NCI-H2196 treated with DMSO at 0.1 percent for 48 hours (cell line): ENCODE results near the gene NKG7.

Experiments
- DNase-seq: peaks from one replicate; lab custom pipeline; 2025; ENCODE audit not compliant: unreplicated experiment; lab: John Stamatoyannopoulos, UW

The NKG7 gene

DNA sequence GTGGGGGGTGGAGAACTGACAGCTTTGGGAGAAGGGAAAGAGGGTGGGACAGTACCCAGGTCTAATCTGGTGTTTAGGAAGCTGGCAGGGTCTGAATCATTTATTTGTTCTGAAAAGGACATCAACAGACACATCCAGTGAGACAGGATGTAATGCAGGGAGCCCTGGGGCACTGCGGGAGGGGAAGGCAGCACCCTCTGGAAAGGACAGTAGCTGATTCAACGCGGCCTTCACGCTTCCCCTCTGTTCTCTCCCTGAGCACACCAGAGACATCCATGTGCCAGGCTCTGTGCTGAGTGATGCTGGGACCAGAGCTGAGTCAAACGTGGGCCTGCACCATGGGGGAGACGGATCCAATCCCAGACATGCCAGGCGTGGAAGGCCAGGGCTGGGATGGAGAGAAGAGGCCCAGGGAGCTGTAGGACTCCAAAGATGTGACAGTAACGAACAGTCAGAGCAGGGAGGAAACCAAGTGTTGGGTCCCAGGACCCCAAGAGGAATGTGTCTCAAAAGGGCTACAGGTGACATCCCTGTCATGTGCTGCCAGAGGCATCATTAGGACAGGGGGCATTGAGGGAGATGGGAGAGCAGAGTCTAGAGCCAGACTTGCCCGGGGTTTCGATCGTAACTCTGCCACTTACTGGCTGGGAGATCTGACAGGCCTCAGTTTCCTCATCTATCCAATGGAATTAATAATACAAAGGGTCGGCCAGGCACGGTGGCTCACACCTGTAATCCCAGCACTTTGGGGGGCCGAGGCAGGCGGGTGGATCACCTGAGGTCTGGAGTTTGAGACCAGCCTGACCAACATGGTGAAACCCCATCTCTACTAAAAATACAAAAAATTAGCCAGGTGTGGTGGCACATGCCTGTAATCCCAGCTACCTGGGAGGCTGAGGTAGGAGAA is 8.0 kb downstream of the NKG7 start:
- DNase-seq, result no peak

DNA sequence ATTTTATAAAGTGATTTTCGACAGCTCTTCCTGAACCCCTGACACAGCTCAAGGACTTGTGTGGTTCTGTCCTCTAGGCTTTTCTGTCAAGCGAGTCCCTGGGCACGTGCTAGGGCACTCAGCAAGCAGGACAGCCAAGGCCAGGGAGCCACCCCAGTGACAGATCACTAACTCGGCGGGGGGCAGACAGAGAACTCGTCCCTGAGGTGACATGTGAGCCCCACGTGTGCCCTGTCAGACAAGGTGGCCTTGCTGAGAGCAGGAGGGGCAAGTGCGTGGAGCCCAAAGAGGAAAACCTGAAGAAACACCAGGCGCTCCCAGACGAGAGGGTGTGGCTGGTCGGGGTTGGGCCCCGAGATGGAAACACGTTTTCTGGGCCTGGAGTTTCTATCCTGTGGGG is 11.2 kb downstream of the NKG7 start:
- no peak for DNase-seq

DNA sequence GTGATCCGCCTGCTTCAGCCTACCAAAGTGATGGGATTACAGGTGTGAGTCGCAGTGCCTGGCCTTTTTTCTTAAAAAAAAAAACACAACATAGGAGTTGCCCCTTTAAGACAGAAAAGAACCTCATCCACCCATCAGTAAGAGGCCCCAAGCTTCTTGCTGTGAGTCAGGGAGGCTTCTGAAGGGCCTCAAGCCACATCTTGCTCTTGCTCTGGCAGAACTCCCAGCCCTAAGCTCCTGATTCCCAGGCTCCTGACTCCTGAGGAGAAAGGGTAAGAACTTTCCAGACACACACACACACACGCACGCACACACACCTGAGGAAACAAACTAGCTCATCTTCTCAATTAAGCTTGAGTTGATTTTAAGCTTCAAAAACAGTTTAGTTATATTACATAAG is 13.2 kb downstream of the NKG7 start:
- no peak for DNase-seq

DNA sequence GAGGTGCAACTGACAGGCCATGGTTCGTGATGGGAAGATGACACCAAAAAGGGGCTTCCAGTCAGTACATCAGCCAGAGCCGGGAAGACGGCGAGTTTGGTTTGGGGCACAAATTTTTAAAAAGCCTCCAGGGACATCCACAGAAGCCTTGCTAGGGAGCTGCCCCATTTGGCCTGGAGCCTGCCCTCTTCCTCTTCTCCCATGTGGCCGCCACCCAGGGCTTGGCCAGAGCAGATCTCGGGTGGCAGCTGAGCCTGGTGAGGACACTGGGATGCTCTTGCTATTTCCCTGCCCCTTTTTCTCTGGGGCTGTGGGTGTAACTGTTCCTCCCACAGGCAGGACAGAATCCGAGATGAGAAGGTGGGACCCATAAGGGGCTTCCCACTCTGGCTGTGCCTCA is 14.5 kb downstream of the NKG7 start:
- no peak for DNase-seq

DNA sequence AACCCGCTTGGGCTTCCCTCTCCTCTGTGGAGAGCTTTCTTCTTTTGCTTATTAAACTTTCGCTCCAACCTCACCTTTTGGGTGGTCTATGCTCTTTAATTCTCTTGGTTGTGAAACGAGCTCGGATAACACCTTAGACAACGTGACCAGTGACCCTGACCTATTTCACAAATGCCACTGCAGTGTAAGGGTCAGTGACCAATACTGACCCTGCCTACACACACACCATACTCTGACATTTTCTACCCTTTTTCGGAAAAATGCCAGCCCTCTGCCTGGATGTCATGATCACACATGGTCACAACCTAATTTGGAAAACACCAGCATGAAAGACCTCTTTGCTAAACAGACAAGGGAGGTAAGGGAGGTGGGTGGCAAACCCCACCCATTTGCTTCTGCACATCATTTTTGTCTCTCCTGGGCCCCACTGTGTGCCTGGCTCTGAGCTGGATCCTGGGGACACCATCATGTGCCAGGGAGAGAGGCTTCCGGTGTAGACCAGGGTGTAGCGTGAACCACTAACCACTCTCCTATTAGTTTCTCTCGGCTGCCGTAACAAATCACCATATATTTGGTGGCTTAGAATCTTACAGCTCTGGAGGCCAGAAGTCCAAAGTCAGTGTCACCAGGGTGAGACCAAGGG is 16.2 kb downstream of the NKG7 start:
- DNase-seq, result no peak

DNA sequence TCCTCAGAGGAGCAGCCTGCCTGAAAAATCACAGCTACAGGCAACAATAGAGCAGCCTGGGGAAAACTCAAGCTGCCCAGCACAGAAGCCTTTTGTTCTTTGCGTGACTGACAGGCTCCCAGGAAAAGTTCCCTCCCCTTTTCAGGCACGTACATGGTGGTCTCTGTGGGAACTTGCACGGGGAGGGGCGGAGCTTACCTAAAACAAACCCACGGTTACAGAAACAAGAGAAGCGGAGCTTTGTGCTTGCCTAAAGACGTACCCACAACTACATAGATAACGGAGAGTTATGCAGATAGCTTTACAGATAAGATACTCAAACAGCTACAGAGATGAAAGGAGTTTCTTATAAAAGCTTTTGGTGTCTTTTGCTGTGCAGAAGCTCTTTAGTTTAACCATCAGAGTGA is 17.7 kb downstream of the NKG7 start:
- no peak for DNase-seq

DNA sequence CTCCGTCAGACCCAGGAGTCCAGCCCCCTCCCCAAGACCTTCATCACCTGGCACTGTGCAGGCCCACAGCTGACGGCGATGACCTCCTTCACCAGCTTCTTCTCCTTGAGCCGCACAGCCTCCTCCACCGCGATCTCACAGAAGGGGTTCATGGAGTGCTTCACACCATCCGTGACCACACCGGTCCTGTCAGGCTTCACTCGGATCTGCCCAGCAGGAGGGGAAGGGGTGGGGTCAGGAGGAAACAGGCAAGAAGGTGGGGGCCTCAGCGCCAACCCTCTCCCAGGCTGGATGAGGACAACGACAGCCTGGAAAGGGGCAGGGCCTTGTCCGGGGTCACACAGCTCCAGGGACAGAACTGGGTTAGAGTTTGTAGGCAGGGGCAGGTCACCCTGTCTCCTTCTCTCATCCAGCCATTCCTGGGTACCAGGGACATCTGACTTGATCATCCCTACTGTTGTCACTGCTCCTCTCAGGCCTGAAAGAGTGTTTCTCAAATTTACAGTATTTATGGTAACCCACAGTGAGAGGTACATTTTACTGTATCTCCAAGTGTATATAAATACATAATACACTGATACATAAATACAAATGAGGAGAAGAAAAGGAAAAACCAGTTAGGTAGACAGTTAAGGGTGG is 18.2 kb downstream of the NKG7 start:
- DNase-seq, result no peak

DNA sequence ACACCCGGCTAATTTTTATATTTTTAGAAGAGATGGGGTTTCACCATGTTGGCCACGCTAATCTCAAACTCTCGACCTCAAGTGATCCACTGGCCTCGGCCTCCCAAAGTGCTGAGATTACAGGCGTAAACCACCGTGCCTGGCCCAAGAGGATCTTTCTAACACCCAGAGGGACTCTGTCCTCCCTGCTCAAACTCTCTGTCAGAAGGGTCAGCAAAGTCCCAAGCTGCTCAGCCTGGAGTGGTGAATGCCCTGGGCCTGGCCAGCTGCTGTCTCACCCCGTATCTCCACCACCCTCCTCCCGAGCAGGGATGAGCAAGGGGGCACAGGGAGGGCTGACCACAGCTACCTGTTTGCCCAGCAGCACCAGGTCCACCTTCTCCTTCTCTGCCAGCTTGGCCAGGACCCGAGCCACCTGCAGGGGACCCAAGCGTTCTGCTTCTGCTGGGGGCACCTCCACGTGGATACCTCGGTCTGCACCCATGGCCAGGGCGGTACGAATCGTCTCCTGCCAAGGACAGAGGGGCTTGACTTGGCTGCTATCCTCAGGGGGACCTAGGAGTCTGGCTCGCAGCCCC is 19.6 kb downstream of the NKG7 start:
- no peak for DNase-seq

DNA sequence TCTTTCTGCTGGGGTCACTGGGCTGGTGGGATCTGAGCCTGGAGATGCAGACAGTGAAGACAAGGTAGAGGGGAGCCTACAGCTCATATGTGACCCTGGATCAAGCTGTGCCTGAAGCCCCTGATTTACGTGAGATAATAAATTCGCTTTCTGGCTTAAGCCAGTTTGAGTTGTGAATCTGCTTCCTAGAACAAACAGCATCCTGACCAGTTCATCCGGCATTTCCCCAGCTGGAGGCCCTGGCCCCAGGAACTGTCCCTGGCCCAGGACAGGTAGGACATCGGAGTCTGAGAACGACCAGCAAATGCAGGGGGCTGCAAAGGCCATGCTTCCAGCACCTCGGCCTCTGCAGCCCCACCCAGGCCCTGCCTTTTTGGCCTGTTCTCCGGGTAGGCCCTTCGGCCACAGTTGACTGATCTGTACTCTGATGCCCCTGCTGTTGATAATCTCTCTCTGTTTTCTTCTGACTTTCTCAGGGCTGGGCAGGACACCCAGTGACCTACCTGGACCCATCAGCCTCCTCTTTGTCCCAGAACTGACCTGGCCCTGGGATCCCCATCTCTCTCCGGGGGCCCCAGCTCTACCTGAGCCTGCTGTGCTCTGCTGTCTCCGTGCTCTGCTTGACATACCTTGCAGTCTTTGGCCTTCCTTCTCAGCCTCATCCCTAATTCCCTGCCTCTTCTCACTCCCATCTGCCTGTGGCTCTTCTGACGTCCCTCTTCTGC is 21.0 kb downstream of the NKG7 start:
- DNase-seq, result no peak

DNA sequence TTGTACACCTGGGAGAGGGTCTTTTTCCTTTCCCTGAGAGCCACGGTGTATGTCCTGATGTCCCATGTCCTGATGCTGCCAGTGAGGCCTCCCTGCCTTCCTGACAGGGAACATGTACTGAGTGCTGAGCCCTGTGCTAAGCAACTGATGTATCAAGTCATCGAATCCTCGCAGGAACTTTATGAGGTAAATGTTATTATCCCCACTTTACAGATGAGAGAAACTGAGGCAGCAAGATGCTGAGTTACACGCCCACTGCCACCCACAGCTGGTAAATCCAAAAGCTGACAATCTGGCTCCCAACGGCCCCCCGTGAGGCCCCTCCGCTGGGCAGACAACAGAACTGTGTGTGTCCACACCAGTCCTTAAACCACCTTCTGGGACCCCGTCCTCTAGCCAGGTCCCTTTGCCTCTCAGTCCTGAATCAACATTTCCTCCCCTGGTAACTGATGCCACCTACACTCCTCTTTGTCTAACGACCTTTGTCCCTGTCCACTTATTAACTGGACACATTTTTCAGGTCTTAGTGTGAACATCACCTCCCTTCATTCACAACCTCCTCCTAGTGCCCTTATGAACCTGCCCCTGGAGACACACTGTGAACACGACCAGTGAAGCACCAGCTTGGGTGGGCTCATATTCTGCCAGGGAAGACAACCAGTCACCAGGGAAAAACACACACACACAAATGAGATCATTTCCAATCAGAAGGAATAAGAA is 25.1 kb downstream of the NKG7 start:
- DNase-seq, result no peak

DNA sequence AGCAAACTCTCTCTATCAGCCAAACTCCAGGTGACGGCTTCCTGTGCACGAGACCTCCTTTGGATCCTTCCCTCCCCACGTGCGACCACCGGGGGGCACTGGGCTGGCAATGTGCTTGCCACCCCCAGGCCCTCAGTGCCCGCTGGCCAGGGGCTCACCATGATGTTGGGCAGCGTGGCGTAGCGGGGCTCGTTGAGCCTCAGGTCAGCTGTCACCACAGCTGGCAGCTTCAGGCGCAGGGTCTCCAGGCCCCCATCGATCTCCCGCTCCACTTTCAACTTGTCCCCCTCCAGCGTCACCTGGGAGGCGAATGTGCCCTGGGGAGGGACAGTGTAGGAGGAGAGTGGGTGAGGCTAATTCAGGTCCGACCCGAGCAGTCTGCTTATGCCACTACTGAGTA is 25.7 kb downstream of the NKG7 start:
- DNase-seq, result no peak

DNA sequence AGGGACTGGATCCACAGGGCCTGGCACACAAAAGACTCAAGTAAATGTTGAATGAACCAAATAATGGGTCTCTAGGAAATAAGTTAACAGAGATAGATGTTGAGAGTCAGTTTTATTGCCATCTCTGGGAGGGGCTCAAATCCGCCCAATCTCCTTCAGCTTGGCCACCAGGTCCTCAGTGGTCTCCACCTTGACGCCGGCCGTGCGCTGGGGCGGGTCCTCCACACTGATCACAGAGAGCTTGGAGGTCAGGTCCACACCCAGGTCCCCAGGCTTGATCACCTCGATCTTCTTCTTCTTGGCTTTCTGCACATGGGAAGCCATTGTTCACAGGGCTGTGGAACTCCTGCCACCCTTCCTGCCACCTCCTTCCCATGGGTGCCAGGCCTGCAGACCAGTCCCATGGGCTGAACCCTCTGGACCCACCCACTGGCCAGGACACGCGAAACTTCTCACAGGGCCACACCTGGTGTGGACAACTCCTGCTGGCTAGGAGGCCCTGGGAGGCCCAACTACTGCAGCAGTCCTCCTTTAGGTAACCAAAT is 27.3 kb downstream of the NKG7 start:
- no peak for DNase-seq

DNA sequence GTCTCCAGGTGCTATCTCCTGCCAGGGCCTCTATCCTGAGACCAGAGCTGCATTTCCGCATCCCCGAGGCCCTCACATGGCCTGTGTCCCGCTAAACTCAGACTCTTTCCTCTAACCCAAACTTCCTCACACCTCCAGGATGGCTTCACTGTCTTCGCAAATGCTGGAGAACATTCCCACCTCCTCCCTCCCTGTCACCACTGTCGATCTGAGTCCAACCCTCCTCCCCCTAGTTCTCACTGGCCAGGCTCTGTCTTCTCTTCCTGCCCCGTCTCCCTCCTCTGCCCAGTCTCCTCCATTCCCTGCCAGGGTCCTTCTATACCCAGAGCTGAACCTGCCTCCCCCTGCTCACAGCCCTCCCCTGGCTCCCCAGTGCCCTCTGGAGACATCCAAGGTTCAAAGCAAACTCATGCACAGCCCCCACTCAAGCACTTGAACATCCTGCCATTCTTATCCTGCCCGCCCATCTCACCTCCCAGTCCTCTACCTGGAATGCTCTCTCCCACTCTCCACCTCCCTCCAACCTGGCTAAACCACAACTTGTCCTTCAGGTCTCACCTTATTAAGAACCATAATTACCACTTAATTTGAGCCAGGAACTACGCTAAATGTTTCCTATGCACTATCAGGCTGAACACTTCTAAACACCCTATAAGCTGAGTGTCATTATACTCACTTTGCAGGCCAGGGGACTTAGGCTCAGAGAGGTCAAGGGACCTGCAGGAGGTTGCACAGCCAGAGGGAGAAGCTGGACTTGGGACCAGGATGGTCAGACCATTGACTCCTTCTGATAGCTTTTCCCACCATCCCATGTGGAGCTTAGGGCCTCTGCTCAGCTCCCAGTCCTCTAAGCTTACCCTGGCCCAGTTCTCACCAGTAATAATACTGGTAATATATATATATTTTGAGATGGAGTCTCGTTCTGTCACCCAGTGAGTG is 29.6 kb downstream of the NKG7 start:
- DNase-seq, result no peak

DNA sequence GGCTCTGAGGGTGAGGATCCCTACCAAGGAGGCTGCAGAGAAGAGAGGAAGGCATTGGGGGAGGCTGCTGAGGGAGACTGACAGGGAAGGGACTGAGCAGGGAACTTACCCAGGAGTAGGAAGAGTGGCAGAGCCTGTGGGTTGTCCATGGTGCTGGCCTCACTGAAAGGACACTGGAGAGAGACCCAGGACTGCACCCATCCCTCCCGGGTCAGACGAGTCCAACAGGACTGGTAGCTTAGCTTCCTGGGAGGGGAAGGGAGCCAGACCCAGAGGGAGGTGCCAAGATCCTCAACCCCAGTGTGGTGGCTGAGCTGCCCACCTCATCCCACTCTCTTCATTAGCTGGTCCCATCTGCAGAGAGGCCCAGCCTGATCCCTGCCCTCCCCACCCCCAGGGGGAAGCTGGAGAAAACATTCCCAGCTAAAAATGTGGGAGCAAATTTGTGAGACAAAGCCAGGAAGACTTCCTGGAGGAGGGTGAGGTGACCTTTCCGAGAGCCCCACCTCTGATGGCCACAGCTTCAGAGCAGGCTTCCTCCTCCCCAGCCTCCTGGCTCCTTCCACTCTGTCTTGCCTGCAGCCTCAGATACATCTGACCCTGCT is 30.4 kb downstream of the NKG7 start, which contains the start of gene VSIG10L:
Gene VSIG10L (minus strand): TSS at position 164 of the 605 bp plus-strand sequence. CDS start 15 bp downstream, at position 149.
- DNase-seq, result no peak

DNA sequence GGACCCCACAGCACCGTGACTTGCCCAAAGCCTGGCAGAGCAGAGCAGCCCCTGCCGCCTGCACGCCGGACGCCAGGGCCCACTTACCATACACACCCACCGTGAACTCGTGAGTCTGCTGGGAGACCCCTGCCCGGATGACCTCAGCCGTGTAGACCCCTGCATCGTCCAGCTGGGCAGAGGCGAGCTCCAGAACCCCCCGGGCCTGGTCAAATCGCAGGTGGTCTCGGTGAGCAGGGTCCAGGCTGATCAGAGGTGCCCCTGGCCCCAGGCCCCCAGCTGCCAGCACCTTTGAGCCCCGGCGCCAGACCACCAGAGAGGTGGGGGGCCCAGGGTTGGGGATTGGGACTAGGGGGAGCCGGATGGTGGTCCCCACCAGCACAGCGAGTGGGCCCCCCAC is 31.4 kb downstream of the NKG7 start:
- no peak for DNase-seq

DNA sequence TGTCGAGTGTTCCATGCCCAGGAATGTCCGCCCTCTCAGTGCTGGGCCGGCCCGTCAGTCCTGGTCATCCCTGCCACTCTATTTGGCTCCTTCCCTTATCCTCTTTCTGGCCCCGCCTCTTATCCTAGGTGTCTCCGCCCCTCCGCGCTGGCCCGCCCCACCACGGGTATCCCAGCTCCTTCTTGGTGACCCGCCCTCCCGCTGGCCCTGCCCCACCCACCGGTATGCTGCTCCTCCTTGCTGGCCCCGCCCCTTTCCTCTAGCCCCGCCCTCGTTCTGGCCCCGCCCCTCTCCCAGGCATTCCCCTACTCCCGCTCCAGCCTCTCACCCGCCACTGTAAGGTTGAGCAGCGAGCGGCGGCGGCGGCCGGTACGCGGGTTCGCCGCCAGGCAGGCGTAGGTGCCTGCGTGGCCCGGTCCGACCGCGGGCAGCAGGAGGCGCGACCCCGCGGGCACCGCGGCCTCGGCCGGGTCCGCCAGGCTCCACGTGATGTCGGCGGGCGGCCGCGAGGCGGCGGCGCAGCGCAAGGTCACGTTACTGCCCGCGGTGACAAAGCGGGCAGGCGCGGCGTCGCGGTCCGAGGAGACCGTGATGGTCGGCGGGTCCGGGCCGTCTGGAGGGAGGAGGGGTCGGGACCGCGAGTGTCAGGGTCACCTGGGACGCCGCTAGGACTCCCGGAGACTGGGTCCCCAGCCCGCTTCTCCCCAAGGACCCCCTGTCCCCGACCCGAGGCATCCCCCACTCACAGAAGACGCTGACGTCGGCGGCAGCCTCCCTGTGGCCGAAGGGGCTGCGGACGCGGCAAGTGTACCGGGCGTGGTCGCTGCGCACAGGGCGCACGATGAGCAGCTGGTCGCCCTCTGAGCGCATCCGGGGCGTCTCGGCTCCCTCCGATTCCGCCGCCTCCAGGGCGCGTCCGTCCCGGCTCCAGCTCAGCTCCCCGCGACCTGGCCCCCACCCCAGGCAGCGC is 32.5 kb downstream of the NKG7 start:
- DNase-seq, result no peak

DNA sequence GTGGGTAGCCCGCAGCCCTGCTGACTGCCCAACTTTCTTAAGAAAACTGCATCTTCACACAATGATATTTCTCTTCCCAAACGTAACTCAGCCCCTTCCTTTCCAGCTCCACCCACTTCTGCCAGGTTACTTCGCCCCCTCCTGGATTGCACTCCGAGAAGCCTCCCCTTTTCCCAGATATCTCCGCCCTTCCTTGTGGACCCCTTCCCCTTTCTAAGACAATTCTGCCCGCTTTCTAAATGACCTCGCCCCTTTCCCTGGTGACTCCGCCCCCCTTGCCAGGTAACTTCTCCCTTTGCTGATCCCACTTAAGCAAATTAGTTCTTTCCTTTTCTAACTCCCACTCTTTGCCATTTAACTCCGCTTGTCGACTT is 33.2 kb downstream of the NKG7 start:
- no peak for DNase-seq
